ENCODE results near the gene BRS3. TPM values are rescaled to one million over a fixed set of nuclear protein-coding genes. Genes with fewer than 3 reads are reported as not detected.
A peak's percentile ranks its signal among the peaks of the same experiment; 100 is the strongest.

BRS3 gene
- polyA plus RNA-seq, 2 of the 4 experiments (the other 2 are of a cell fraction), result not detected

GRCh38 chrX:136497556-136498052, 9.9 kb downstream of the BRS3 start, which contains the start of gene HTATSF1:
HTATSF1 (plus strand) TSS chrX:136497592; CDS start chrX:136497685, 93 bp downstream.
- H3K4me2 ChIP-seq, result peak within 1 kb of the TSS; percentile 89
- peak within 1 kb of the TSS; percentile 71 for H3K4me3 ChIP-seq
- peak in 1 of 2 experiments; percentile 20 for DNase-seq (ENCODE audit: low read depth in 1 of 2, low spot score in 1 of 2)
- H3K4me1 ChIP-seq, result peaks cover 13% of the 10 kb centered on the region; the same call in 2 of the 3 replicates
- peak; percentile 76 for FAIRE-seq
- peak within 1 kb of the TSS; percentile 97 to 98 for H3K27ac ChIP-seq
- TF ChIP-seq POLR2A (IDR thresholded peaks at IDR 0.05; ENCODE audit: low read length) (peak; percentile 52), NR3C1 (IDR thresholded peaks at IDR 0.05) (no peak), CEBPB (IDR thresholded peaks at IDR 0.05) (no peak), PHF8 (IDR thresholded peaks at IDR 0.05; ENCODE audit: borderline replicate concordance, low read depth) (no peak; the same call in 1 of the 2 replicates), KDM1A (IDR thresholded peaks at IDR 0.05; ENCODE audit: low read depth) (no peak), HEYL (CRISPR knock-in tag; IDR thresholded peaks at IDR 0.05) (no peak)
- H3K9me3 ChIP-seq, result no peaks in the 10 kb centered on the region
- POLR2A ChIA-PET, result interaction anchor here (0.7 to 1.9 kb wide), 5 partner anchors 11 to 383 kb away, joined by 3 to 9 read pairs (median 4); partner anchors contain the start of gene RBMX
- CTCF ChIA-PET, result interaction anchor here (1.0 kb wide), 1 partner anchor 80 kb away, joined by 4 read pairs; no protein-coding TSS in a partner anchor
- WGBS (ENCODE audit: missing lambda C conversion rate), result under 1% methylated on average over 11 of the region's 35 CpGs
- ATAC-seq, result peak; percentile 51 to 70

GRCh38 chrX:136519069-136519468, 31.3 kb downstream of the BRS3 start:
- H3K27ac ChIP-seq, result no peak overlapping the region
- TF ChIP-seq JUNB (IDR thresholded peaks at IDR 0.05) (no peak), HOXA7 (CRISPR knock-in tag; IDR thresholded peaks at IDR 0.05) (no peak), USF2 (IDR thresholded peaks at IDR 0.05) (no peak), JUN (IDR thresholded peaks at IDR 0.05) (no peak), POLR2AphosphoS2 (conservative IDR thresholded peaks at IDR 0.05; ENCODE audit: low read length) (no peak), PBX3 (IDR thresholded peaks at IDR 0.05) (no peak), REST (IDR thresholded peaks at IDR 0.05) (no peak), SMC3 (IDR thresholded peaks at IDR 0.05) (no peak), CHD2 (IDR thresholded peaks at IDR 0.05; ENCODE audit: low read length, partially characterized antibody) (no peak), RCOR1 (IDR thresholded peaks at IDR 0.05; ENCODE audit: low read depth, low read length) (no peak), KDM5A (IDR thresholded peaks at IDR 0.05) (no peak), HES2 (IDR thresholded peaks at IDR 0.05) (no peak), SREBF2 (IDR thresholded peaks at IDR 0.05) (no peak), CHD4 (IDR thresholded peaks at IDR 0.05; ENCODE audit: borderline replicate concordance) (no peak), MAX (IDR thresholded peaks at IDR 0.05) (no peak), PHF8 (IDR thresholded peaks at IDR 0.05; ENCODE audit: borderline replicate concordance, low read depth) (no peak)
- no peak overlapping the region for H3K4me2 ChIP-seq
- ChIA-PET CTCF (no interaction called here), POLR2A (no interaction called here)
- DNase-seq (ENCODE audit: low read depth in 1 of 2, low spot score in 1 of 2), result no peak
- peak; percentile 49 for FAIRE-seq
- WGBS (ENCODE audit: missing lambda C conversion rate), result 35% methylated on average over 5 of the region's 5 CpGs
- H3K9me3 ChIP-seq, result no peaks in the 10 kb centered on the region
- peak in 1 of 2 experiments; percentile 40; a peak in 1 of 6 replicates for ATAC-seq
- no peak overlapping the region for H3K4me3 ChIP-seq
- H3K4me1 ChIP-seq, result no peaks in the 10 kb centered on the region
